ACC112 (cell line): ENCODE results near the gene ST6GALNAC4.

Experiments used
- H2AFZ ChIP-seq: fragments of 200-600 bp; sonication (generic); one replicate; pipeline ENCODE4 v1.6.0; 2017; ENCODE audit warnings: antibody characterized with exemption, low read length; ENCODE audit not compliant: unreplicated experiment
- H3K27ac ChIP-seq: fragments of 200-600 bp; sonication (generic); 2 replicates; pipeline ENCODE4 v1.5.1; 2014; ENCODE audit warnings: low read depth, mild to moderate bottlenecking, antibody characterized with exemption, low read length, moderate library complexity
- H3K27me3 ChIP-seq: fragments of 200-600 bp; sonication (generic); 2 replicates; pipeline ENCODE4 v1.6.1; 2014; ENCODE audit warnings: mild to moderate bottlenecking, antibody characterized with exemption, low read length, moderate library complexity, mixed read lengths; ENCODE audit not compliant: insufficient read depth
- H3K36me3 ChIP-seq: fragments of 200-600 bp; sonication (generic); 2 replicates; pipeline ENCODE4 v1.6.1; 2016; ENCODE audit warnings: mild to moderate bottlenecking, antibody characterized with exemption, low read length, moderate library complexity, mixed read lengths; ENCODE audit not compliant: insufficient read depth
- H3K4me1 ChIP-seq: fragments of 200-600 bp; sonication (generic); one replicate; pipeline ENCODE4 v1.6.1; 2016; ENCODE audit warnings: low read length, mixed read lengths; ENCODE audit not compliant: insufficient read depth, unreplicated experiment, control insufficient read depth
- H3K4me3 ChIP-seq: fragments of 200-600 bp; sonication (generic); 2 replicates; pipeline ENCODE4 v1.5.1; 2014; ENCODE audit warnings: mild to moderate bottlenecking, low read depth, low read length
- H3K79me2 ChIP-seq: fragments of 200-600 bp; sonication (generic); one replicate; pipeline ENCODE4 v1.6.0; 2016; ENCODE audit warnings: low read length; ENCODE audit not compliant: control insufficient read depth, unreplicated experiment, insufficient read depth

Gene ST6GALNAC4

GRCh38 chr9:127928676-127929624, 12.1 kb upstream of the ST6GALNAC4 start:
- no peaks in the 10 kb centered on the region for H3K27me3 ChIP-seq
- H3K4me1 ChIP-seq = peaks cover 20% of the 10 kb centered on the region
- no peaks in the 10 kb centered on the region for H3K36me3 ChIP-seq
- no peaks in the 10 kb centered on the region for H3K79me2 ChIP-seq
- H2AFZ ChIP-seq = no peak overlapping the region
- H3K27ac ChIP-seq = no peak overlapping the region
- no peak overlapping the region for H3K4me3 ChIP-seq

GRCh38 chr9:127927988-127928675, 11.3 kb upstream of the ST6GALNAC4 start:
- H3K36me3 ChIP-seq = no peaks in the 10 kb centered on the region
- no peaks in the 10 kb centered on the region for H3K79me2 ChIP-seq
- no peak overlapping the region for H2AFZ ChIP-seq
- H3K27ac ChIP-seq = no peak overlapping the region
- H3K4me1 ChIP-seq = peaks cover 26% of the 10 kb centered on the region
- no peaks in the 10 kb centered on the region for H3K27me3 ChIP-seq
- no peak overlapping the region for H3K4me3 ChIP-seq

DNA sequence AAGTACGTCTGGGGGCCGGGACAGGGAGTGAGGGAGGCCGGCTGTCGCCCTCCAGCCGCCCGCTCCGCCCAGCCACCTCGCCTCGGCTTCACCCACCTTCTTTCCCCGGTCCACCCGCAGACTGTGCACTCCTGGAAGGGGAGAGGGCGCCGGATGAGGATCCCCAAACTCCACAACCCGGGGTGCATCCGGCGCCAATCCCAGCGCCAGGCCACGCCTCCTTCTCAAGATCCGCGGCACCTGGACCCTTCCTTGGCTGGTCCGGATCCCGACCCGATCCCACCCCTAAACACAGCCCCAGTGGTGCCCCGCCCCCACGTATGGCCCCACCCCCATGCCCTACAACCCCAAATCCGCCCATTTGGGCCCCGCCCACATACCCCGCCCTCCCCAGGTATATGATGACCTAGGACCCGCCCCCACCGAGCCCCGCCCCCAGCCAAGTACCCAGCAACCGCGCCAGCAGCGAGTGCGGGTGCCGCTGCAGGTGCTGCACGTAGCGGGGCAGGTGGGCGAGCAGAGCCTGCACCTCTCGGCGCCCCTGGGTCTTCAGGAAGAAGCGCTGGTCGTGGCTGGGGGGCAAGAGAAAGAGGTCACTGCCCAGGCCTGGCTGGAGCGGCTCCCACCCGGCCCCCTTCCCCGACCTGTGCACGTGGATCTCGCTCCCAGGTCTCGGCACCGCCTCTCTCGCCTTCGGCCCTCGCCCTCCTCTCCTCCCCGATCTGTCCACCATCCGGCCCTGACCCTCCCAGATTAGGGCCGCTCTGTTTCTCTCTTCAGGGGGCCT, 10.6 kb upstream of the ST6GALNAC4 start:
- H3K27ac ChIP-seq = no peak overlapping the region
- no peaks in the 10 kb centered on the region for H3K27me3 ChIP-seq
- no peaks in the 10 kb centered on the region for H3K36me3 ChIP-seq
- H3K4me1 ChIP-seq = peaks cover 25% of the 10 kb centered on the region
- H3K79me2 ChIP-seq = no peaks in the 10 kb centered on the region
- no peak overlapping the region for H2AFZ ChIP-seq
- H3K4me3 ChIP-seq = no peak overlapping the region

GRCh38 chr9:127926906-127927200, 10.0 kb upstream of the ST6GALNAC4 start:
- Histone ChIP-seq H3K27me3 (no peaks in the 10 kb centered on the region), H3K27ac (no peak overlapping the region), H3K36me3 (no peaks in the 10 kb centered on the region), H3K79me2 (no peaks in the 10 kb centered on the region), H3K4me3 (no peak overlapping the region), H3K4me1 (peaks cover 20% of the 10 kb centered on the region), H2AFZ (no peak overlapping the region)

GRCh38 chr9:127925959-127926905, 9.4 kb upstream of the ST6GALNAC4 start:
- H3K79me2 ChIP-seq = no peaks in the 10 kb centered on the region
- H3K4me1 ChIP-seq = peaks cover 19% of the 10 kb centered on the region
- H3K4me3 ChIP-seq = no peak overlapping the region
- H3K27ac ChIP-seq = no peak overlapping the region
- no peaks in the 10 kb centered on the region for H3K36me3 ChIP-seq
- H2AFZ ChIP-seq = no peak overlapping the region
- H3K27me3 ChIP-seq = no peaks in the 10 kb centered on the region

DNA sequence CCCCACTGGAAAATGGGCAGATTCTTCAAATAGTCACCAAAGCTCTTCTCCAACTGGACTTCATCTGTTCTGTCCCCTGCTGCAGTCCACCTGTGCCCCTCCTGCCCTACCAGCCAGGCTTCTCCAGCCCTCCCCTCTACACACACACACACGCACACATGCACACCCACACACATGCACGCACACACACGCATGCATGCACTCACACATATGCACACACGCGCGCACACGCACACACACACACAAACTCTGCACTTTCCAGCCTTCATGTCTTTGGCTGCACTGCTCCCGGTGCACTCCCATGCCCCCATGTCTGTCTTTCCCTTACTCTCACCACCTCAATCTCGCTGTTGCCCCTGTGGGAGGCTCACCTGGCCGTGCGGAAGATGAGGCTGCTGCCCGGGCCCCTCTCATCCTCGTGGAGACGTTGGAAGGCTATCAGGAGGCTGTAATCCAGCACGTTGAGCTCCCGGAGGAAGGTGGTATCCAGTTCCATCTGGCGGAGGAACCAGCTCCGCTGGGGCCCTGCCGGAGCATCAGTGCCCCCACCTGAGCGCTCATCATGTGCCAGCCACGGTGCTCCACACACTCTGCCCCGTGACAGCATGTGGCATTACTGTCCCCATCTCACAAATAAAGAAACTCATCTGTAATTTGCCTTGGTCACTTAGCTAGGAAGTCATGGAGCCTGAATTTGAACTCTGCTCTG, 8.0 kb upstream of the ST6GALNAC4 start:
- H2AFZ ChIP-seq = no peak overlapping the region
- no peaks in the 10 kb centered on the region for H3K79me2 ChIP-seq
- peaks cover 21% of the 10 kb centered on the region for H3K4me1 ChIP-seq
- no peak overlapping the region for H3K4me3 ChIP-seq
- no peaks in the 10 kb centered on the region for H3K36me3 ChIP-seq
- H3K27ac ChIP-seq = no peak overlapping the region
- no peaks in the 10 kb centered on the region for H3K27me3 ChIP-seq

DNA sequence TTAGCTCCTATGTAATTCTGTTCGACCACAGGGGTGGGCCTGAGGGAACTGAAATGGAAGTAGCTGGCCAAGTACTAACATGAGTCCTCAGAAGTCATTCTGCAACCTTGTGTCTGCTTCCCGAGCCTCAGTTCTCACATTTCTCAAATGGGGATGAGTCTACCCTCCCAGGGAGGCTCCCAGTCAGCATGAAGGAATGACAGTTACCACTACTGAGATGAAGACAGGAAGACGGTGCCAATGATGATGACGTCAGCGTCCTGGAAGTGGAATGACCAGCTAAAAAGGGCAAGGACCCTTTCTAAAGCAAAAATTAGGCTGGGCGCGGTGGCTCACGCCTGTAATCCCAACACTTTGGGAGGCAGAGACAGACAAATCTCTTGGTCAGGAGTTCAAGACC, 6.9 kb upstream of the ST6GALNAC4 start:
- H3K4me3 ChIP-seq = no peak overlapping the region
- no peaks in the 10 kb centered on the region for H3K27me3 ChIP-seq
- H2AFZ ChIP-seq = no peak overlapping the region
- peaks cover 27% of the 10 kb centered on the region for H3K4me1 ChIP-seq
- peak overlapping the region; percentile 95 for H3K27ac ChIP-seq
- no peaks in the 10 kb centered on the region for H3K79me2 ChIP-seq
- H3K36me3 ChIP-seq = no peaks in the 10 kb centered on the region

- H3K79me2 ChIP-seq = no peaks in the 10 kb centered on the region
- H3K27me3 ChIP-seq = no peaks in the 10 kb centered on the region
- peak overlapping the region; percentile 95 for H3K27ac ChIP-seq
- no peak overlapping the region for H2AFZ ChIP-seq
- H3K36me3 ChIP-seq = no peaks in the 10 kb centered on the region
- no peak overlapping the region for H3K4me3 ChIP-seq
- H3K4me1 ChIP-seq = peaks cover 35% of the 10 kb centered on the region
Measured at GRCh38 chr9:127923046-127923445, 6.2 kb upstream of the ST6GALNAC4 start.

DNA sequence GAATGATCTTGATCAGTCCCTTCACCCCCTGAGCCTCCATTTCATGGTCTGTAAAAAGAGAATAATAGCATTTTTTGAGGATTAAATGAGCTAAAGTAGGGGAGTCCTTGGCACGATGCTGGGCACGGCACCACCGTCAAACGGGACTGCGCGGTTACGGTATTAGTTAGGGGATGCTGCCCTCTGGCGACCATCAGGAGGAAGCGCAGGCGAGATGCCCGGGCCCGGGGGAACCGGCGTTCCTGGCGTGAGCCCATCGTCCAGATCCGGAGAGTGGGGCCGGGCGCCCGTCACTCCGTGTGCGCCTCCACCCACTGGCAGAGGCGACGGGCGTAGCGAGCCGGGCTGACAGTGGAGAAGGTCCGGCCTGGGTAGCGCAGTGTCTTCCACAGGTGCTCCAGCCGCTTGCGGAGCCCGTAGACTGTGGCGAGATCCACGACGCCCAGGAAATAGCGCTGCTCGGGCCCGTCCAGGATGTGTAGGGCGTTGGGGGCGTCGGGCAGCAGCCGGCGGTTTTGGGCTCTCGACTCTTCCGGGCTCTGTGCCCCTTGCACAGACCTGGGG, 4.8 kb upstream of the ST6GALNAC4 start:
- Histone ChIP-seq H3K27ac (no peak overlapping the region), H3K4me1 (peaks cover 42% of the 10 kb centered on the region), H3K27me3 (no peaks in the 10 kb centered on the region), H2AFZ (no peak overlapping the region), H3K4me3 (no peak overlapping the region), H3K79me2 (peaks cover under 1% of the 10 kb centered on the region), H3K36me3 (no peaks in the 10 kb centered on the region)
